GM10266 (cell line): ENCODE results near the gene CCR7.
"Not testable (repeated sequence)": the region's sequence is repeated elsewhere in the genome, so short reads cannot be mapped to it uniquely, and the experiment has no call there.

Experiments
- DNase-seq: peaks from one replicate; pipeline ENCODE4 v3.0.0; 2012; ENCODE audit errors: extremely low spot score
- TF ChIP-seq, protein P1 (sequence below): IDR thresholded peaks from 2 replicates; pipeline ENCODE4 v1.5.1; 2012; ENCODE audit warnings: mild to moderate bottlenecking, low read depth; ENCODE audit not compliant: control insufficient read depth, insufficient read depth; ENCODE audit errors: missing control alignments

CCR7 gene

DNA sequence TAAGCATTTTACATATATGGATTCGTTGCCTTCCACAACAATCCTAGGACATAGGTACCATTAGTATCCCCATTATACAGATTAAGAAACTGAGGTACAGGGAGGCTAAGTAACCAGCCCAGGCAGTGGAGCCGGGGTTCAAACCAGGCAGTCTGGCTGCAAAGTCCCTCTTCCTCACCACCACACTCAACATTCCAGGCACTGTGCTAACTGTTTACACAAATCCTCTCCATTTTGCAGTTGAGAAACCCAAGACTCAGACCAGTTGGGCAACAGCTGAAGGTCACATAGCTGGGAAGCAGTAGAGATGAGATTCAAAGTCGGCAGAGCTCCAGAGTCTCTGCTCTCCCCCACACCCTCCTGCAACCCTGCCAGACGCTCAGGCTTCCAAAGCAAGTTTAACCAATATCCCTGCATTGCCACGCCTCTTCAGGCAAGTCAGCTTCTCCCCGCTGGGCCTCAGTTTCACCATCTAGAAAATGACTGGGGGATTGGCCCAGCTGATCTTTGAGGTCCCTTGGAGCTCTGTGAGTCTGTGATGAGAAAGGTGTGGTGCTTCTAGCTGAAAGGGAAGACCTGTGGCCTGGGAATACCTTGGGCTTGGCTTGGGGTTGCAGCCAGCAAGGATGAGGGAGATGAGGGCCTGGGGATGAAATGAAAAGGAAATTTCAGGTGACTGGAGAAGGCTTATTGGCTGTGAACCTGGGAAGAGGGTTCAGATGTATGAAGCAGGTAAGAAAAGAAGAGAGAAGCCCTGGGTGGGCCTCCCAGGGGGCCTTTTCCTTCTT is 14.0 kb downstream of the CCR7 start:
- TF ChIP-seq, protein P1, sequence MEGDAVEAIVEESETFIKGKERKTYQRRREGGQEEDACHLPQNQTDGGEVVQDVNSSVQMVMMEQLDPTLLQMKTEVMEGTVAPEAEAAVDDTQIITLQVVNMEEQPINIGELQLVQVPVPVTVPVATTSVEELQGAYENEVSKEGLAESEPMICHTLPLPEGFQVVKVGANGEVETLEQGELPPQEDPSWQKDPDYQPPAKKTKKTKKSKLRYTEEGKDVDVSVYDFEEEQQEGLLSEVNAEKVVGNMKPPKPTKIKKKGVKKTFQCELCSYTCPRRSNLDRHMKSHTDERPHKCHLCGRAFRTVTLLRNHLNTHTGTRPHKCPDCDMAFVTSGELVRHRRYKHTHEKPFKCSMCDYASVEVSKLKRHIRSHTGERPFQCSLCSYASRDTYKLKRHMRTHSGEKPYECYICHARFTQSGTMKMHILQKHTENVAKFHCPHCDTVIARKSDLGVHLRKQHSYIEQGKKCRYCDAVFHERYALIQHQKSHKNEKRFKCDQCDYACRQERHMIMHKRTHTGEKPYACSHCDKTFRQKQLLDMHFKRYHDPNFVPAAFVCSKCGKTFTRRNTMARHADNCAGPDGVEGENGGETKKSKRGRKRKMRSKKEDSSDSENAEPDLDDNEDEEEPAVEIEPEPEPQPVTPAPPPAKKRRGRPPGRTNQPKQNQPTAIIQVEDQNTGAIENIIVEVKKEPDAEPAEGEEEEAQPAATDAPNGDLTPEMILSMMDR, result no peak
- no peak for DNase-seq

DNA sequence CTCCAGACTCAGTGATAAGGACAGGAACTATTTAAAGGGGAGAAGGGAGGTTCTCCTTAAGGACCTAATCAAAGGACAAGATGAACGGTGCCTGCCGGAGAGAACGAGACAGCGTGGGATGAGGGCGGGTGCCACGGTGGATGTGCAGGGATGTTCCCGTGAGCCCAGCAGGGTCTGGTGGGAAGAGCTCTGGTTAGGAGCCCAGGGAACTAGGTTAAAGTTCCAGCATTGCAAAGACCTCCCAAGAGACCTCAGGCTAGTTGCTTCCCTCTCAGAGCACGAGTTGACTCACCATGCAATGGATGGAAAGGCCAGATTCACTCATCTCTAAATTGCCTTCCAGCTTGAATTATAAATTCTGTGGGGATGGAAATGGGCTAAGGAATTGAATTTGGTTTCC is 14.7 kb downstream of the CCR7 start:
- TF ChIP-seq, protein P1, result no peak
- no peak for DNase-seq

DNA sequence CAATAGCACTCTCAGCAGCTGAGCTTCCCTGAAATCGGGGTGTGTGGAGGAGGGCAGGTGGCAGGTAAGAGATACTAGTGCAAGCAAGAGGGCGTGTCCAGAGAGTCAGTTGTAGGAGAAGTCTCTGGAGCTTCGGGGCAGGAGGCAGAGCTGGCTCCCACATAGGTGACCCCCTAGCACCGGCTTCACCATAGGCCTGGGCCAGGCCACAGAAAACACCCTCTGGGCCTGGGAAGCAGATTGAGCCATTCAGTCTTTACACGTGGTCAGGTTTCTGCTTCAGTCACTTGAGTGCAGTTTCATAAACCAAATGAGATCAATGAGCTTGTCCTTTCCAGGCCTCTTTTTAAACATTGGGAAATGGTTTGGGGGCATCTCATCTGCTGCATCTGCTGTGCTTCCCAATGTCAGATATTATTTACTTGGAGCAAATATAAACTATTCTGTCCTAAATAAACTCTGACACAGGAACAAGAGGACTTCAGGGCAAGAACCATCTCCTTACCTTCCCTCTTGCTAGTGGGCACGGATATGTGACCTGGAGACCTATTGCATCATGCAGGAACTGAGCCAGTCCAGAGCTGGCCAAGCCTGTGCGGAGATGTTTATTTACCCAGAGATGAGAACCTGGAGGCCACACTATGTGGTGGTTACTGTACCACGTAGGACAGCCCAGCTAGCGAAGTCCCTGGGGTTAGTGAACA is 16.1 kb downstream of the CCR7 start:
- DNase-seq, result no peak
- TF ChIP-seq, protein P1, result no peak

DNA sequence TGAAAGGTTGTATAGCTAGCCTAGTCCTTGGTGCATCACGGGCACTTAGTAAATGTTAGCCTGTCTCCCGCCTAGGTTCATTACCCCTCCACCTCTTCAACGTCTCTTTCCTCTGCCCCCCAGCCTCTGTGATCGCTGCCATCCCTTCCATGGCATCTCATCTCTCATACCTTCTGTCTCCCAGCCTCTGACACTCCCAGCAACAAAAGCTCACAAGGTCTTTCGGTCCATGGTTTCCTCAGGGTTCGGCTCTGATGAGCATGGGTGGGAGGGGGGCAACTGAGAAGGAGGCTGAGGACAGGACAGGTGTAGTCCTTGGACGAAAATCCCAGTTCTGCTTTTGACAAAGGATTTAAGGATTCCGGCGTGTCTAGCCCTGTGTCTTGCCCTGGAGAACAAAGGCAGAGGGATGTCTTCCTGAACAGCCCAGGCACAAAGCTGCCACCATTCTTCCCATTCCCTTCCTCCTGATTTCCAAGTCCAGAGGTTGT is 16.7 kb downstream of the CCR7 start:
- DNase-seq, result no peak
- TF ChIP-seq, protein P1, result no peak

DNA sequence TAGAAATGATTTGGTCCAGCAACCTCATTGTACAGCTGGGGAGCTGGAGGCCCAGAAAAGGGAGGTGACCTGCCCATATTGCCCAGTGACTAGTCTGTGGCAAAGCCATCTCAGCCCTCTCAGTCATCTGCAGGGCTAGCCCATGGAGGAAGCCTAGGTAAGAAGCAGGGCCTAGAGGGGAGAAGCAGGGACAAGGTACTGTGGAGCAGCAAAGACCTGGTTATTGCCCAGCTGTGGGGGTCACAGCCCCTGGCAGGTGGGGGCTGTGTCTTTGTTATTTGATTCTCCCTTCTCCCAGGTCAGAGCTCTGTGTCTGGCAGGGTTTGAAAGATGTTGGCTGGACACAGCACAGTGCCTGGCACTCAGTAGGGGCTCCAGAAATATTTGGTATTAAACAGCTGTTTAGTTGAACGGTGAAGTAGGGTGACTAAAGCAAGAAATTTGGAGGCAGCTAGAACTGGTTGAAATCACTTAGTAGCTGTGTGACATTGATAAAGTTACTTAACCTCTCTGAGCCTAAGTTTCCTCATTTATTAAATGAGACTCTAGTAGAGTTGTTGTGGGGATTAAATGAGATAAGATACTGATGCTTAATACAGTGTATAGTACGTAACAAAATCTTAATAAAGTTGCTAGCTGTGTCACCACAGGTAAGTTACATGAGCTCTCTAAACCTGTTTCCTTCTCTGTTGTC is 17.3 kb downstream of the CCR7 start:
- TF ChIP-seq, protein P1, result no peak
- no peak for DNase-seq

DNA sequence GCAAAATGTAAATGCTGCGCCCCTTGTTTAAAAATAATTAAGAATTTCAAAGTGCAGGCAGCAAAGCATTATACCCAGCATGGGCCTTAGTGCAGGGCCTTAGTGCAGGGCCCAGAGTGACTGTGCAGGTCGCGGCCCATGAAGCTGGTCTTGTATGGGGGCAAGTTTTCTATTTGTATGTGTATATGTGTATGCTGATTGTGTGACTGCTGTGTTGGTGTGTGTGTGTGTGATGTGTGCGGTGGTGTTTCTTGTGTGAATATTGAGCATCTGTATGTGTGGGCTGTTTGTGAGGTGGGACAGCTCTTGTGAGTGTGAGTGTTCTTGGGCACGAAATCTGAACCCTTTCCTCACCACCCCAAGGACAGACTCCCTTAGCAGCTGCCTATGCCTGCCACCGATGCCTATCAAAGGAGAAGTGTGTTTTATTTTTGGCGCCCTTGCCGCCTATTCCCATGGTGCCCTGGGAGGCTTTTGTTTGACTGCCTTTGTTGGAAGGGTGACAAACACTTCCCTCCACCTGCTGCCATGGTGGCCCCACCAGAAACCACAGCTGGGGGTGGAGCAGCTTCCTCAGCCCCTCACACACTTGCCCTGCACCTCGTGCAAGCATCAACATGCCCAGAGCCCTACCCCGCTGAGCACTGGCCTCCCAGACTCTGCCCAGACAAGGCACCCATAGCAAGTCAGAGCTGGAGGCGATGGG is 18.0 kb downstream of the CCR7 start:
- TF ChIP-seq, protein P1, result no peak
- no peak for DNase-seq

DNA sequence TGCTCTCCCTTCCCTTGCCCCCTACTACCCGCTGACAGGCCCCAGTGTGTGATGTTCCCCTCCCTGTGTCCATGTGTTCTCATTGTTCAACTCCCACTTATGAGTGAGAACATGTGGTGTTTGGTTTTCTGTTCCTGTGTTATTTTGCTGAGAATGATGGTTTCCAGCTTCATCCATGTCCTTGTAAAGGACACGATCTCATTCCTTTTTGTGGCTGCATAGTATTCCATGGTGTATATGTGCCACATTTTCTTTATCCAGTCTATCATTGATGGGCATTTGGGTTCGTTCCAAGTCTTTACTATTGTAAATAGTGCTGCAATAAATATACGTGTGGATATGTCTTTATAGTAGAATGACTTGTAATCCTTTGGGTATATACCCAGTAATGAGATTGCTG is 18.8 kb downstream of the CCR7 start:
- not testable (repeated sequence) for DNase-seq
